ENCODE measurements around the gene PRKAB1.

DNA sequence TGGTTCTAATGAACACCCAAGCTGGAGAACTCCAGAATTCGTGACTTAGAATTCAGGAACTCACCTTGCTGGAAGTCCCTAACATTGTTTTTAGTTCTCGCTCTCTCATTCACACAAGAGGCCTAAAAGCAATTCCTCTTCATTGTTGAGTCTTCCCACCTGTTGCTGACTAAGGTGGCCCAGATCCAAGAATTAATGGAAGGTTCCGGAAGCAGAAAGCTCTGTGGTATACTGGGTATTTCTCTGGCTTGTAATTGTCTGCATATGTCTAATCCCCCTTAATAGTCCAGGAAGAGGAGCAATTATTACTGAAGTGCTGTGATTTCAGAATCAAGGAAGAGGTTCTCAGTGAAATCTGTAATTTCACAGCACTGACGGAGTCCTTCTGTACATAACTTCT is 43.0 kb upstream of the PRKAB1 start:
- TF ChIP-seq, protein P1, sequence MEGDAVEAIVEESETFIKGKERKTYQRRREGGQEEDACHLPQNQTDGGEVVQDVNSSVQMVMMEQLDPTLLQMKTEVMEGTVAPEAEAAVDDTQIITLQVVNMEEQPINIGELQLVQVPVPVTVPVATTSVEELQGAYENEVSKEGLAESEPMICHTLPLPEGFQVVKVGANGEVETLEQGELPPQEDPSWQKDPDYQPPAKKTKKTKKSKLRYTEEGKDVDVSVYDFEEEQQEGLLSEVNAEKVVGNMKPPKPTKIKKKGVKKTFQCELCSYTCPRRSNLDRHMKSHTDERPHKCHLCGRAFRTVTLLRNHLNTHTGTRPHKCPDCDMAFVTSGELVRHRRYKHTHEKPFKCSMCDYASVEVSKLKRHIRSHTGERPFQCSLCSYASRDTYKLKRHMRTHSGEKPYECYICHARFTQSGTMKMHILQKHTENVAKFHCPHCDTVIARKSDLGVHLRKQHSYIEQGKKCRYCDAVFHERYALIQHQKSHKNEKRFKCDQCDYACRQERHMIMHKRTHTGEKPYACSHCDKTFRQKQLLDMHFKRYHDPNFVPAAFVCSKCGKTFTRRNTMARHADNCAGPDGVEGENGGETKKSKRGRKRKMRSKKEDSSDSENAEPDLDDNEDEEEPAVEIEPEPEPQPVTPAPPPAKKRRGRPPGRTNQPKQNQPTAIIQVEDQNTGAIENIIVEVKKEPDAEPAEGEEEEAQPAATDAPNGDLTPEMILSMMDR (IDR thresholded peaks at IDR 0.05), result no peak
- TF ChIP-seq ZFX (IDR thresholded peaks at IDR 0.05; ENCODE audit: borderline replicate concordance), result no peak

All from 22Rv1 (cell line).